CD4-positive, alpha-beta T cell treated with Interleukin-6 for 4 hours (primary cell): ENCODE data around the gene KDM7A.
"Not testable (repeated sequence)": the region's sequence is repeated elsewhere in the genome, so short reads cannot be mapped to it uniquely, and the experiment has no call there.

Experiments used
- DNase-seq: peaks from one replicate; pipeline ENCODE4 v3.0.0-alpha.2; 2020; ENCODE audit warnings: mixed read lengths

Gene KDM7A

DNA sequence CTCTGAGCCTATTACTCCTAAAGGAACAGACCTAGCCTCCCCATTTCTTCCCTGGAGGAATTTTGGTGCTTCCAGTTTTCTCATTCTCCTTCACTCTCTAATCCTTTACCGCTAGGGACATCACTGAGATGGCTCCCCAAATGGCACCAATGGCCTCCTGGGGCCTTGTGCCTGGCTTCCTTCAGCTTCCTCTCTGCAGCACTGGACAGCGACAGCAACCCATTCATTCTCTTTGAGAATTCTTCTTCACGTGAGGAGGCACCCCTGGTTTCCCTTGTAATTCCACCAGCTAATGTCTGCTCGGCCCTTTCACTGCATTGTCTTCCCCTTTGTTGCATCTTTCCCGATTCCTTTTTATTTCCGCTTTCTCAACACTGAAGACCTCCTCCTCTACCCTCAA lies 24.6 kb upstream of the KDM7A start:
- DNase-seq, result no peak

- DNase-seq, result no peak
These were observed 23.5 kb upstream of the KDM7A start for GRCh38 chr7:140200061-140200989.

DNA sequence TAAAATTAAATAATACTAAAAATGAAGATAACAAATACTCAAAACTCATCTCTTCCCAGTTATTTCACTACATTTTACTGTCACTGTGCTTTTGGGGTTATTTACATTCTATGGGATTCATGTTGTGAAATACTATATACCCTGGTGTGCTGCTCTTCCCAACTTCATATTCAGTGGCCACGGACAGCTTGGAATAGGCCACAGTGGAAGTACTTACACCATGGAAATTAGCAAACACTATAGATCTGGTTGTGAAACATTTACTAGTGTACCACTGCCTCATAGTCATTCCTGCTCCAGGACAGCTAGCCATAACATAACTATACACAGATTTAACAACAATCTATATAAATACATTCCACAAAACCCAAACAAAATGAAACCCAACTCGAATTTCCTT lies 21.2 kb upstream of the KDM7A start:
- DNase-seq, result no peak

DNA sequence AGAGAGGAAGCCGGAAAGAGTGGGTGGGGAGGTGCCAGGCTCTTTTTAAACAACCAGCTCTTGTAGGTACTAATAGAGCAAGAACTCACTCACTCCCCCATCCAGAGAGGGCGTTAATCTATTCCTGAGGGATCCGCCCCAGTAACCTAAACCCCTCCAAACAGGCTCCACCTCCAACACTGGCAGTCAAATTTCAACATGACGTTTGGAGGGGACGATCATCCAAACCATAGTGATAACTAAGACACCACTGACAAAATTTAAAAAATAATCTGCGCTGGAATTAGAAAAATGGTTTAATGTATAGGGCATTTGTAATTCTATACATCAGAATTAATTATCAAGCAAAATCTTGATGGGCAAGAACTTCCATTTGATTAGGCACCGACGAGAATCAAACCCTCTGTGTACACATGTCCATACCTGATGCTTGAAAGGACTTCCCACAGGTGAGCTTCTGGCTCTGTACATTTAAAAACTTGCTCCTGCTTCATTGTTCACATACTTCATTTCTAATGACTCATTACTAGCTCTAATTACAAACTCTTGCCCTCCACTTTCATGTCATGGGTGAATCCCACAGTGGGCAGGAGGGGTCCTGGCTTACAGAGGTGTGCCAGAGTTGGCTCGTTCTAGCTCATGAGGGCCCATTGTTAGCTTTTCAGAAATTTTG lies 20.6 kb upstream of the KDM7A start:
- DNase-seq, result peak; percentile 26

DNA sequence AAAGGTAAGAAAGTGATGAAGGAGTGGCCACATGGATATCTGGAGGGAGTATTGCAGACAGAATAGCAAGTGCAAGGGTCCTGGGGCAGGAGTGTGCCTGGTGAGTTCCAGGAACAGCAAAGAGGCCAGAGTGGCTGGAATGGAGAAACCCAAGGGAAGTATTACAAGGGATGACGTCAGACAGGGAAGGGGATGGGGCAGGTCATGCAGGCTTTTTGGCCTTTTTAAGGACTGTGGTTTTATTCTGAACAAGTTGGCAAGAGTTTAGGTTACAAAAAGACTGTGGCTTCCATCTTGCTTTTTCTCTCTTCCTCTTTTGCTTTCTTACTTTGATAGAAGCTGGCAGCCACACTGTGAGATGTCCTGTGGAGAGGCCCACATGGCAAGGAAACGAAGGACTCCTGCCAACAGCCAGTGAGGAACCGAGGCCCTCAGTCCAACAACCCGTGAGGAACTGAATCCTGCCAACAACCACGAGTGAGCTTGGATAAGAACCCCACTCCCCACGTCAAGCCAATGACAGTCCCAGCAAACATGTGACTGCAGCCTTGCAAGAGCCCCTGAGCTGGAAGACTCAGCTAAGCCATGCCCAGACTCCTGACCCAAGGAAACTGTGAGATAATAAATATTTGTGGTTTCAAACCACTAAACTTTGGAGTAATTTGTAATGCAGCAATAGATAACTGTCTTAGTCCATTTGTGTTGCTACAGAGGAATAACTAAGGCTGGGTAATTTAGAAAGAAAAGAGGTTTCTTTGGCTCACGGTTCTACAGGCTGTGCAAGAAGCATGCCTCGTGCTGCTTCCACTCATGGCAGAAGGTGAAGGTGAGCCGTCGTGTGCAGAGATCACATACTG lies 19.8 kb upstream of the KDM7A start:
- DNase-seq, result no peak

DNA sequence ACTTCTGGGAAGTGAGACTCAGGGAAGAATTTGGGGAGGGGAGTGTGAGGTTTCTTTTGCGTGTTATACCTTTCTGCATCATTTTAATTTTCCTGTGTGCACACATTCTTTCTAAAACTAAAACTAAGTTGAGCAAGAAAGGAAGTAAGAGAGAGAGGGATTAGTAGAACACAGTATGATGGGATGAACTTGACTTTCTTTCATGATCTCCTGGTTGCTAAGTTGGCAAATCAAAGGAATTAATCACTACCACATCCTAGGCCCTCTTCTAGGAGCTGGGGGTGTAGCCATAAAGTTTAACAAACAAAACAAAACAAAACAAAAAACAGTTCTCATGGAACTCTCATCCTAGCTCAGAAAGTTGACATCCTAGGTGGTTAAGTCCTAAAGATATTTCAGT lies 19.1 kb upstream of the KDM7A start:
- no peak for DNase-seq

DNA sequence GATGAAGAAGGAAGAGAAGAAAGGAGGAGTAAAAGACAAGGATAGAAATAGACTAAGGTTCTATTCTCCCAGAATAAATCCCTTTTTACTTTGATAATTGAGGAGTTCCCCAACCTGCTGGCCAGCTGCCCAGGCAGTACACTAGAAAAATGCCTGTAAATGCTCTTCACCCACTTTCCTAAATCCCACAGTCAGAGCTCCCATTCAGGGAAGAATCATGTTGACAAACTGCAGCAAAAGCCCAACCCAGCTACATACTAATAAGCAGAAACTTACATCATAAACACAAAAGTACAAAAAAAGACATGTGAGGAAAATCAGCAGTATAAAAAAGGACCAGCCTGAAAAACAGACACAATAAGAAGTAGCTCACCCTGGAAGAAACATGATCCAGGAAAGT lies 15.8 kb upstream of the KDM7A start:
- DNase-seq, result no peak

DNA sequence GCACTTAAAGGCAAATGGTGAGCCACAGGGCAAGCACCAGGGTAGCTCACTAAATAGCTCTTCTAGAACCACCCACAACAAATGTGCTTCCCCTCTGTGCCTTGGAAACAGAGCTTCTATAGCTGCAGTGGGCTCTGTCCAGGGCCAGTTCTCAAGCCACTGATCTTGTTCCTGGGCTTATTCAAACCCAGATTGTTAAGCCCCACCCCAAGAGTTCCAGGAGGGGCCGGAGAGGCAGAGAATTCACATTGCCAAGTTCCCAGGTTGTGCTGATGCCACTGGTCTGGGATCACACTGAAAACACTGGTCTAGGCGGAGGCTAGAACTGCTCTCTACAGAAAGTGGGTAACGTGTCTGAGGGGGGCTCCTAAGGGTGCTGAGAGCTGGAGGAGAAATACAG lies 15.4 kb upstream of the KDM7A start:
- no peak for DNase-seq

- DNase-seq, result no peak
These were observed 13.8 kb upstream of the KDM7A start for GRCh38 chr7:140190588-140190987.

- no peak for DNase-seq
These were observed 13.1 kb upstream of the KDM7A start for GRCh38 chr7:140189917-140190316.

GRCh38 chr7:140182917-140183316 lies 6.1 kb upstream of the KDM7A start:
- DNase-seq, result no peak

DNA sequence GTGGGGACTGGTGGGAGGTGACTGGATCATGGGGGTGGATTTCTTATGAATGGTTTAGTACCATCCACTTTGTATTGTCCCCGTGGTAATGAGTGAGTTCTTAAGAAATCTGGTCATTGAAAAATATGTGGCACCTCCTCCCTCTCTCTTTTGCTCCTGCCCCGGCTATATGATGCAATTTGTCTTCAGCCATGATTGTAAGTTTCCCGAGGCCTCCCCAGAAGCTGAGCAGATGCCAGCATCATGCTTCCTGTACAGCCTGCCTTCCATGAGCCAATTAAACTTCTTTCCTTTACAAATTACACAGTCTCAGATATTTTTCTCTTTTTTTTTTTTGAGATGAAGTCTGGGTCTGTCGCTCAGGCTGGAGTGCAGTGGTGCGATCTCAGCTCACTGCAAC lies 2.6 kb upstream of the KDM7A start:
- no peak for DNase-seq

- peak; percentile 36 for DNase-seq
These were observed 571 bp downstream of the KDM7A start for GRCh38 chr7:140176122-140176701.

- peak; percentile 94 for DNase-seq
These were observed 1.3 kb downstream of the KDM7A start for GRCh38 chr7:140175221-140176121.

DNA sequence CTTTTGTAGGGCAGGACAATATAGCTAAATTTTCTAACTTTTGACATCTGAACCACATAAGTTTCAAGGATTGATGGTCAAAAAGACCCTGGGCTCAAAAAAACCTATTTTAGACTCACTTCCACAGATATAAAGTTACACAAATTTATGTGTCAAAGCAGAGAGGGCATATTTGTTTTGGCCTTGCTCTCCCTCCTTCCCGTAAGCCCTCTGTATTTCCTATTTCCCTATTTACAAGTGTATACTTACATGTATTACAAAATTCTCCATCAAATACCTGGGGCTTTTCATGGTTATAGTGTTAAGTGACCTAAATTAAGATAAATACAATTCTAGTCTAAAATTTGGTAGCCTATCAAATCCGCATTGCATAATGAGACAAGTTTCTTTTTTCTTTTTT lies 2.6 kb downstream of the KDM7A start:
- DNase-seq, result no peak

DNA sequence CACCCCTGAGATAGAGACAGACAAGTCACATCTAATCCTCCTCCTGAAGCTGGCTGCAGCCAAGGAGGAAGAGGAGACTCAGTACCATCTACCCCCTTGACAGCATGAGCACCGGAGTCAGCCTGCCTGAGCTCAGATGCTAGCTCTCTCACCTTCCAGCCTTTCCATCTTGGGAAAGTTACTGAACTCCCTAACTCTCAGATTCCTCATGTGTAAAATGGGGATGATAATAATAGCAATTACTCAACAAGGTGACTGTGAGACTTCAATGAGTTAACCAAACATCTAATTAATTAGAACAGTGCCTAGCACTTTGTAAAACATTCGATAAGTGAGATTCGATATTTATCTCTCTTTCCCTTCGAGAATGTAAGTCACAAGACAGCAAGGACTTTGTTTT lies 6.4 kb downstream of the KDM7A start:
- no peak for DNase-seq

DNA sequence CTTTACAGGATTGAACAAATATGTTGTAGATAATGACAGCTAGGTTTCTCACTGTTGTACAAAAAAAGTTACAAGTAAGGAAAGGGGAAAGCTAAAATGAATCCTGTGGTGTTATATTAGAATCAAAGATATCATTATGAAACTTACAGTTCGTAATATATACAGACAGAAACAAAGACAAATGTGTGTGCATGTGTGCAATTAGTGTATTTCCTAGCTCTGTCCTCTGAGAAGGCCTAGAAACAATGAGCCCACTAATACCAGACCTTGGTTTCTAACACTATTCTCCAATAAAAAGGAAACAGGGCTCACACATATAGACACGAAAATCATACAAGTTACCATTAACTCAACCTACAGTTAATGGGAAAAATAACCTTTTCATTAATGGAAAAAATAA lies 8.0 kb downstream of the KDM7A start:
- no peak for DNase-seq

DNA sequence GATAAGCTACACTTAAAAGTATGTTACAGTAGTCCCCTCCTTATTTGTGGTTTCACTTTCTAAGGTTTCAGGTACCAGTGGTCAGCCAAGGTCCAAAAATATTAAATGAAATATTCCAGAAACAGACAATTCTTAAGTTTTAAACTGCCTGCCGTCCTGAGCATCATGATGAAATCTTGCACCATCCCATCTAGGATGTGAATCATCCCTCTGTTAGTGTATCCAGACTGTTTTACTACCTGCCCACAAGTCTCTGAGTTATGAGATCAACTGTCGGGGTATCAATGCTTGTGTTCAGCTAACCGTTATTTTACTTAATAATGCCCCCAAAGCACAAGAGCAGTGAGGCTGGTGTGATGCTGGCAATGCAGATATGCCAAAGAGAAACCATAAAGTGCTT lies 11.4 kb downstream of the KDM7A start:
- no peak for DNase-seq

DNA sequence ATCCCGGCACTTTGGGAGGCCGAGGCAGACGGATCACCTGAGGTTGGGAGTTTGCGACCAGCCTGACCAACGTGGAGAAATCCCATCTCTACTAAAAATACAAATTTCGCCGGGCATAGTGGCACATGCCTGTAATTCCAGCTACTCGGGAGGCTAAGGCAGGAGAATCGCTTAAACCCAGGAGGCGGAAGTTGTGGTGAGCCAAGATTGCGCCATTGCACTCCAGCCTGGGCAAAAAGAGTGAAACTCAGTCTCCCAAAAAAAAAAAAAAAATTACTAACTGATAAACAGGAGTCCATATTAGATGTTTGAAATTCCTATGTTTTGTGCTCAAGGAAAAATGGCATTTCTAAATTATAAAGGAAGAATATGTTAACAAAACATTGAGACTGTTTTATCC lies 14.7 kb downstream of the KDM7A start:
- not testable (repeated sequence) for DNase-seq

GRCh38 chr7:140161047-140161446 lies 15.7 kb downstream of the KDM7A start:
- DNase-seq, result no peak

- no peak for DNase-seq
These were observed 16.5 kb downstream of the KDM7A start for GRCh38 chr7:140160308-140160707.

DNA sequence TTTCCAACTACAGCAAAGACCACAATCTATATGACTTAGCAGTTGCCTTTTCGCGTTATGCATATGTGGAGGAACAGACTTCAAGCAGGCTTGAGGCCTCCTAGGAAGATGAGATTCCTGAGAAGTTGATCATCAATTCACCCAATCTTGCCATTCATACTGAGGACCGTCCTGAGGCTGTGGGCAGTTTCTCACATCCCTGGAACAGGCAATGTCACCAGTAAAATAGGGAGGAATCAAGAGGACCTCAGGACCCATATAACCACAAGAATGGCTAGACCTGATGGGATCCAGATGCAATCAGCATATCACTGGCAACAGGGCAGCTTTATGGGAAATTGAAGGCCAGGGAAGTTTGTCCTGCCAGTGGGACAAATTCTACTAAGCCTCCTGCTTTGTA lies 17.3 kb downstream of the KDM7A start:
- DNase-seq, result no peak
